GM19043 (cell line): ENCODE data around the gene ST7.
A peak's percentile ranks its signal among the peaks of the same experiment; 100 is the strongest.

Experiments used
- ATAC-seq: cut with Tn5 transposase; IDR thresholded peaks from one replicate; pipeline ENCODE4 v1.9.1; 2021; ENCODE audit warnings: low read depth; ENCODE audit not compliant: unreplicated experiment

The ST7 gene

DNA sequence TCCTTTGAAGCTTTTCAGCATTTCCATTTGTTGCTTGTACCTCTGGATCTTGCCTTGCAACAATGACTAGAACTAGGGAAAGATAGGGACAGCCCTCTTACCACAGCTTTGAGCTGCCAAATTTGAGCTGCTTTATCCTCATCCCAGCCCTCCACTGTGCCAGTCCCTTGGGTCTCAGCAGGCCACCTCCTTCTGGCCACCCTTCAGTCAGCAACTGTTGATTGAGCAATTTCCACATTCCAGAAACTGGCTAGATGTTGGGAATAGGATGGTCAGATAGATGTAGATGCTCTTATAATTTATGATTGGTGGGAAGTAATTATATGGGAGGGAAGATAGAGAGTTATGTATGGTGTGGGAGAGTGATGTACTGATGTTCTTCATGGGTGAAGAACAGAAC is 100.1 kb downstream of the ST7 start:
- ATAC-seq, result no peak

DNA sequence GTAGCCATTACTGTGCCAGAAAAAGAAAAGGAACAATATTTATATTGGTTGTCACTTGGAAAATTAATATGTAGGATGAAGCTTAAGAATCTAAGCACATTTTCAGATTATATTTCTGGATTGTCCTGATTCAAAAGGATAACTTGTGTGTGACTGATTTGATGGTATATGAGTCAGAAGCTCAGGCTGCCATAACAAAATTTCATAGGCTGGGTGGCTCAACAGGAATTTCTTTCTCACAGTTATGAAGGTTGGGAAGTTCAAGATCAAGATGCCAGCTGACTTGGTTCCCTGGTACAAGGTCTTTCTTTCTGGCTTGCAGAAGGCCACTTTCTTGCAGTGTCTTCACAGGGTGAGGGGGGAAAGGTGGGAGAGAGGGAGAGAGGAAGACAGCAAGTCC is 108.5 kb downstream of the ST7 start:
- no peak for ATAC-seq

DNA sequence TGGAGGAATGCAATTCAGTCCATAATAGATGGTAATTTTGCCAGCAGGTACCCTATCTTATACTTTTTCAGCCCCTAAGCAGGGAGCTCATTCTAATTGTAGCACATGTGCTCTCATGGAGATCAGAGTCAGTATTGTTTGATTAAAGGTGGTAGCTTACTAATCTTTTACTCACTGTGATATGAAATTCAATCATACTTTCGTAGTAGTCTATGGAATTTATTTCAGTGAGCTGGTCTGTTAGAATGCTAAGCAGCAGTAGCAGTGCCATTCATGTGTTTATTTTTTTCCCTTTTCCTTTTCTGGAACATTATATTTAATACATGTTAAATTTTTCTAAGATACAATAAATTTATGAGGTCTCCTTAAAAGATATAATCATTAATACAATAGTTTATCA is 109.0 kb downstream of the ST7 start:
- no peak for ATAC-seq

DNA sequence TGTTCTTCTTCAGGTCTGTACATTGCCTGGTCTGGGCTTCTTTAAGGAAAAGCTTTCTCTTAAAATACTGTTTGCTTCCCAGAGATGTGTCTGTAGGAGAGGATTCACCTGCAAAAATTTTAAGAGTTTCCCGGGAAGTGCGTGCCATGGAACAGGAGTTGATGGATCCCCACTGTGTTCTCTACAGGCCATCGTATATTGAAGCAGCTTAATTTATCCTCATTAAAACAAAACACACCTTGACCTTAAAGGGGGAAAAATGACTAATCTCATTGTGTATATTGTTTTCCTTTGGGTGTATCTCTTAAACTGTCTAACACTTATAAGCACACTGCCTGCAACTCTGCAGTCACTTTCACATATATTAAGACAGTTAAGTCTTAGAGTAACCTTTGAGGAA is 111.4 kb downstream of the ST7 start:
- ATAC-seq, result no peak

DNA sequence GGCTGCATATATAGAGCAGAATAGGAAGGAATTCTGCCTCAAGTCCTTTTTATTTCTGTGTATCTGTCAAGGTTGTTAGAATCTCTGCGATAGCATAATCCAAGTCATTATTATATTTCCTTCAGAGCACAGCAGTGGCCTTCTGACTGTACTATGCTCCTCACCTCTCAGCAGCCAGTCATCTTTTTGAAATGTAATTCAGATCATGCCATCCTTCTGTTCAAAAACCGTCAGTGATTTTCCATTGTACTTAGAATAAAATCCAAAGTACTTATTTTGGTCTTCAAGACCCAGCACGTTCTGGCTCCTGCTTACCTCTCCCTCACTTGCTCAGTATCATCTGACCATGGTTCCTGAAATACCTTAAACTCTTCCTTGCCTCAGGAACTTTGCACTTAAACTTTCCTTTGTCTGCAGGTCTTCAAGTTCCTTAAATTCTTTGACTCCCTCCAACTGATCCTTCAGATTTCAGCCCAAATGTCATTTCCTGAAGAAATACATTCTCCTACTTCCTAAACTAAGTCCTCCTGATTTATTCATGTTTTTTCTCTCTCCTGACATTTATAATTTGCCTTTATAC is 112.4 kb downstream of the ST7 start:
- no peak for ATAC-seq

DNA sequence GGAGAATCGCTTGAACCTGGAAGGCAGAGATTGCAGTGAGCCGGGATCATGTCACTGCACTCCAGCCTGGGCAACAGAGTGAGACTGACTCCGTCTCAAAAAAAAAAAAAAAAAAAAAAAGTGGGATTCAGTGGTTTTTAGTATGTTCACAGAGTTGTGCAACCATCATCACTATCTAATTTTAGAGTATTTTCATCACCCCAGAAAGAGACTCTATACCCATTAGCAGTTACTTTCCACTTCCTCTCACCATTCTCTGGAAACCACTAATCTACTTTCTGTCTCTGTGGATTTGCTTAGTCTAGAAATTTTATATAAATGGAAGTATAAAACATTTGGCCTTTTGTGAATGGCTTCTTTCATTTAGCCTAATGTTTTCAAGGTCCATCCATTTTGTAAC is 113.4 kb downstream of the ST7 start:
- ATAC-seq, result peak; percentile 48

DNA sequence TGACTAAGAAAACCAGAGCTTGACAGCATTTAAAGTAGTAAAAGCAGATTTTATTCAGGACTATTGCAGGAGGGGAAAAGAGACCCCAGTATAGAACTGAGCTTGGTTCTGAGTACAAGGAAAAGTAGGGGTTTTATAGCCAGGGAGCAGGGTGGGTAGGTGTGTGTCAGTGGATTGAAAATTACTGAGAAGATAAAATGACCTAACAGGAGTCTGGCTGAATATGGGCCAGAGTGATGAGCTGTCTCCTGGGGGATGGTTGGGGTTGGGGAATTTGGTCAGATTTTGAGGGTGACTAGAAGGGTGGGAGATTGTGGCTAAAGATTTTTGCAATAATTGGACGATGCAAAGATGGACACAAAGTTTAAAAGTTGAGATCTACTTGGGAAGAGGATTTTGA is 114.0 kb downstream of the ST7 start:
- ATAC-seq, result no peak

DNA sequence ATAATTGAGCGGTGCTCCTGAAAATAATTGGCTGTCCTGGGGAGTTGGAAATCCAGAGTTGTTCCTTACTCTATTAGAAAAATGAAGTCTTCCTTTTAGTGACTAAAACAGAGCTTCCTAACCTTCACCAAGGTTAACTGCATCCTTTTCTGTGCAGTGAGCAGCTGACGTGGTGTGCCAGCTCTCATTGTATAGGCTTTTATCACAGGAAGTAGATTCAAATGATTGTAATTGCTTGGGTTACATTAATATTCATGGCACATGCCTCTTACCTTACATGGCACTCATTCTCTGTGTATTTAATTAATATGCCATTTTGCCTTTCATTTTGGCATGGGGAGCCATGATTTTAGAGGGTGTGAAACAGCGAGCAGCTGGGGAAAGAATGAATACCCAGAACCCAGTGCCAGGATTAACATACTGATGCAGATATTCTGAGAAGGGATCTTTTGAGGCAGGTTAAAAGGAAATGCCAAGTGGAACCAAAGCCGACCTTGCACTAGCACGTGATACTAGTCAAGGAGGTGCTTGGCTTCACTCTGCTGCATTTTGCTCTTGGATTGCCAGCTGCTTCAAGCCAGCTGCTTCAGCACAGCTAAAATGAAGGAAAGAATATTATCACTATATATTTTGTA is 115.3 kb downstream of the ST7 start:
- no peak for ATAC-seq

DNA sequence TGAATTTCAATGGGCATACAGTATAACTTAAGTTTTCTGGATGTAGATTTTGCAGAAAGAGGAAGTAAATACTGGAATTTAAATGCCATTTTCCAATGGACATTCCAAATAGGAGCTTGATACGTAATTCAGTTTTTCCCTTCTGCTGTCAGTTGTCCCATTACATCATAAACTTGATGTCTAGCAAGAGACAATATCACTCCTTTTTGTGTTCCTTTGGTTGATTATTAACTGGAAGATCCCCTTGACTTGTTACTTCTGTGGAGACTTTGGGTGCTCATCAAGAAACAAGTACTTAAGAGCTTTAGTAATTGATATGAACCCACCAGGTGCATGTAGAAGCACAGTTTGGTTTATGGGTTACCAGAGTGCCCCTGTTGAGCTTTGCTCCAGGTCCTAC is 116.1 kb downstream of the ST7 start:
- ATAC-seq, result peak; percentile 52

DNA sequence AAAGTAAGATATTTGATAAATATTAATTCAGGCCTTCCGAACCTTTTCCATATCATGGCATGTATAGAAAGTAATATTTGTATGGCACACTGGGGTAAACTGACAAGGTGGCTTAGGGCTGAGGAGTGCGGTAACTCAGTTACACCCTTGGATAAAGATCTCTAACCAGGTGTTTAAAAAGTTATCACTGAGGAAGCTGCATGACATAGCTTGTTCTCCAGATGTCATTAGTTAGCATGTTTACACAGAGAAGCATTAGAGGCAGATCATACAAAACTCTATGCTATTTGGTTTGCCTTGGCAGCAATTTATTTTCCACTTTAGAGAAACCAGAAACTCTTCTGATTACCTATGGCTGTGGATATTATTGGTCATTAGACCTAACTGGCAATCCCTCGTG is 118.2 kb downstream of the ST7 start:
- no peak for ATAC-seq

DNA sequence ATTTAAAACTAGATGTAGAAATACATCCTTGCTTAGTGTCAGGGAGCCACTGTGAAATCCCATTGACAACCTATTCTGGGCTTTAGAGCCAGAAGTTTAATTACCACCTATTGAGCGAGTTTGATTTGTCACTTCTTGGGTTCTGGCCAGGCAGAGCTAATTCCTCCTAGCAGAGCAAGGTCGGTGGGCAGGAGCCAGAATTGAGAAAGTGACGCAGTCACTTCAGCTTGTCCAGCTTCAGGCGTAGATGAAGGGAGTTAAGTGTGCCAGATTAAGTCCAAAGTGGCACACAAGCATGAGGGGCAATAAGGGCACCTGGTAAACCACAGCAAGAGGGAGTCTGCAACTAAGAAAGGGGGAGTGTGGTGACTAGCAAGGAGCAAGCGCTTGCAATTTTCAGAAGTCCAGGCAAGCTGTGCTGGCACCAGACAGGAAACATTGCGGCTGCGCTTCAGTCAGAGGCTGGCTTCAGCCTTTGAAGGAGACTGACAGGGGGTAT is 119.4 kb downstream of the ST7 start:
- no peak for ATAC-seq

DNA sequence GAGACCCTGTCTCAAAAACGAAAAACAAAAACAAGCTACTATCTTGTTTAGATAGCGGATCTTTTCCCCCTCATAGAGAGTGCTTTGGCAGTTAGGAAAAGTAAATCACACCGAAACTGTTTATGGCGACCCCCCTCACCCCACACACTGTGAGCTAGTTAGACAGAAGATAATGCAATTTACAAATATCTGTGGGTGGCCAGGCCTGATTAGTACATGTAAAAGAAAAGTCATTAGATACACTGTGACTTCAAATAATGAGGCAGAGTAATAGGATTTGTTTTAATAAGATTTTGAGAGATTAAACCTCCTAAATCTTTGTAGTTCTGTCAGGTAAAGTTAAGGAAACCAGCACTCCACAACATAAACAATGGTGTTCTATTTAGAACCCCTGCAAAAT is 121.1 kb downstream of the ST7 start:
- ATAC-seq, result no peak

DNA sequence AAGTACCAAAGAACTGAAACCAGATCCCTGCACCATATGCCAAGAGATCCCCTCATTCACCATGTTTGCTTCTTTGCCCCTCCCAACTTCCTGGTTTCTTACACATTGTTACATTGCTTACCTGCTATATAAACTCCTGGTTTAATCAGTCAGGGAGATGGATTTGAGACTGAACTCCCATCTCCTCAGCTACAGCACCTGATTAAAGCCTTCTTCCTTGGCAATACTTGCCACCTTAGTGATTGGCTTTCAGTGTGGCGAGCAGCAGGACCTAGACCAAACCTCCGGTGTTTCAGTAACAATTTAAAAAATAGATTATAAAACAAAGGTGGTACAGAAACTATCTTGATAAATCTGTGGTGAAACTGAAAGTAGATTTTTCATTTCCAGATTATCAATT is 122.6 kb downstream of the ST7 start:
- ATAC-seq, result no peak

DNA sequence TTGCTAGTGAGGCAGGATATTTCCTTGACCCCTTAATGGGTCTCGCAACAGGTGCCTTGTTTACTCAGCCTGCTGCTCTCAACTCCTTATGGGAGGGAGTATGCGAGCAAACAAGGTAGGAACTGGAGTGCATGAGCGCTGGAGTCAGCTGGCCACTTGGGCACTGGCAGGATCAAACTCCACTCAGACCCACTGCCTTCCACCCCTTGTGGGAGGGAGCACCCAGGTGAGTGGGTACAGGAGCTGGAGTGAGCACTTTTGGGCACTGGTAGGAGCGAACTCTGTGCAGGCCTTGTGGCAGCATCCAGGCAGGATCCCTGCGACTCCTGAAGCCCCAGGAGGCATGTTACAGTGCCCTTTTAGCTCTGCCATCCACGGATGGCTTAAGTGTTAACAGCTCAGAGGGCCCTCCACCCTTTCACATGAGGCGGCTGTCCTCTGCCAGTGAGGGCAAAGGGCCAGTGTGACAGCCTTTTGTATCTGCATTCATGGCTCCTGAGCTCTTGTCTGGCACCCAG is 123.2 kb downstream of the ST7 start:
- no peak for ATAC-seq

DNA sequence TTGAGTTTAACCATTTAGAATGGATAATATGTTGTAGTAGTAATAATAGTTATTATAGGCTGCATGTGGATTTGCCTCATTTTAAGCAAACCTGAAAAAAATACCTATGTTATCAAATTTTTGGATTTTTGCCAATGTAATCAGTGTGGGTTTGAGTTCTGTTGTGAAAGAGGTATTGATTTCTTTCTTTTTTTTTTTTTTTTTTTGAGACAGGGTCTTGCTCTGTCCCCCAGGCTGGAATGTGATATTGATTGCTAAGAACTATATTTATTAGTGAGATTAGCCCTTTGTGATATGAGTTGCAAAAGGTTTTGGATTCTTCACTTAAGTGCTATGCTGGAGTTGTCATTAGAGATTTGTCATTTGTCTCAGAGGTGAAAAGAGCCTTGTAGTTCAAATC is 124.4 kb downstream of the ST7 start:
- no peak for ATAC-seq

DNA sequence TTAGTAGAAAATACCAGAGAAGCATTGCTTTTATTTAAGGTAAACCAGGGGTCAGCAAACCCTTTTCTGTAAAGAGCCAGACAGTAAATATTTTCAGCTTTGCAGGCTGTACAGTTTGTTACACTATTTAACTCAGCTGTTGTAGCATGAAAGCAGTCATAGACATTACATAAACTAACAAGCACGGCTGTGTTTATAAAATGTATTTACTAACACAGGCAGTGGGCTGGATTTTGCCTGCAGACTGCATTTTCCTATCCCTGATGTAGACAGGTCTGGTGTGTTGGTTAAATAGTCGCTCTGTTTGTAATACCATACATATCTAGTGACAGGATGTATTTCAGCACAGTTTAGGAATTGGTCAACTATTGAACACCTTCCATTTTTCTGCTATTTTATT is 129.3 kb downstream of the ST7 start:
- ATAC-seq, result no peak

DNA sequence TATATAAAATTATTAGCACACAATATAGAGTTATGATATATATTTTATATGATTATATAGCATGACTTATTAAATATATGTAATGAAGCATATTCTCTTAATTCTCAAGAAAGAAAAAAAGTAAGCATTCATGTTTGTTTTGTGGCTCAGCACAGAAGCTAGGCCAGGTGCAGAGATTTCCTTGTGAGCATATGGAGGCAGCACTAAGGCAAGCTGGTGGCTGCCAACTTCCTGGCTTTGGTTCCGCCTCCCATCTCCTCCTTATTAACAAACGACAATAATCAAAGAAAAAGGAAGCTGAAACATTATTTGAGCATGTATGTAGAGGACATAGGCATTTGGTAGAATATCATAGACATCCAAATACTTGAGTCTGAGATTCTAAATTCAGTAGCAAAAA is 130.3 kb downstream of the ST7 start:
- ATAC-seq, result no peak

DNA sequence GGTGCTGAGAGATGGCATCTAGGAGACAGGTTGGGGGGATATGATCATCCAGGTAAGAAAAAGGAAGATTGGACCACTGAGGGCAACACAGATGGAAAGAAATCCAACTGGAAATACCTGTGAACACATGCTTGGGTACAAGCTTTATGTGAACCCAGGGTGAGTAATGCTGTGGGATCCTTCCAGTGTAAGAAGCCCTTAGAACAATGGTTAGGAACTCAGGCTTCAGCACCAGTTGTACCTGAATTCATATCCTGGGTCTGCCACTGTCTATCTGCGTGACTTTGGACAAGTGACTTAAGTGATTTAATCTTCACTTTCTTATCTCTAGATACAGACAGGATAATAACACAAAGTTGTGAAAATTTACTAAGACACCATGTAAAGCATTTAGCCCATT is 131.0 kb downstream of the ST7 start:
- ATAC-seq, result no peak

DNA sequence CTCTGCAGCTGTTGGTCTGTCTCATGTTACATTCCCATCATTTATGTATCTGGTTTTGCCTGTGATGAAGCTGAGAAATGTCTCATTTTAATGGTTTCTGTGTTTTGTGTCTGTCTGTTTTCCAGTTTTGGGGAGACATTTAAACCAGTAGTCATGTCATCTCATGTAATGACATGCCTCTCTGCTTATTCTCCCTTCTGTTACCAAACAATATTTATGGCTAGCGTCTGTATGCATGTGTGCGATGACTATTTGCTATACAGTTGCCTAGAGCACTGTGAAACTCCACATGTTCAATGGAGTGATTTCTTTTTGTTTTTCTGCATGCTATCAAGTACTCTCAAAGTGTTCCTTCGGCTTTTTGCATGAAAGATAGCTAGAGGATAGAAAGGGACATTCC is 132.0 kb downstream of the ST7 start:
- no peak for ATAC-seq

DNA sequence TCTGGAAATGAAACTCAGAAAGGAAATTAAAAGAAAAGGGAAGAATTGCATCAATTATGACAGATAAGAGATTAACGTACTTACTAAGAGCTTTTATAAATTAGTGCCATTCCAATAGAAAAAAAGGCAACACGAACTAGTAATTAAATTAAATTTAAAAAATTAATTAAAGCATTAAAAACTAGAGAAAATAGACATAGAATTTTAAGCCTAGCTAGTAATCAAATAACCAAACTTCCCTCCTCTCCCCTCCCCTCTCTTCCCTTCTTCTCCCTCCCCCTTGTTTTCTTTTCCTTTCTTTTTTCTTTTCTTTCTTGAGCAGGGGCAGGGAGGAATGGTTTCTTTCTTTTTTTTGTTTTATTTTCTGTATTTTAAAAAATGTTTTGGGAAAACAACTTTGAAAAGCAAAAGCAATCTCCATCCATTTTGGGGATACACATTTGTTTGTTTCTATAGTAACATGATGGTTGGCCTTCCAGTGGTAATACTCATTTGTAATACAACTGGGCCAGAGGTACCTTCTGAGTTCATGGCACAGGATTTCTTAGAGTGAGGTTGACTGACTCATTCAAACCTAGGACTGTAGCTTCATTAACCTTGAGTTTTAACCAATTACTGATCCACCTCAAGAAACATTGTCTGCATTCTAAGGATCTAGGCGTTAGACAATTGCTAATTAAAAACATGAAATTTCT is 132.6 kb downstream of the ST7 start:
- ATAC-seq, result no peak

DNA sequence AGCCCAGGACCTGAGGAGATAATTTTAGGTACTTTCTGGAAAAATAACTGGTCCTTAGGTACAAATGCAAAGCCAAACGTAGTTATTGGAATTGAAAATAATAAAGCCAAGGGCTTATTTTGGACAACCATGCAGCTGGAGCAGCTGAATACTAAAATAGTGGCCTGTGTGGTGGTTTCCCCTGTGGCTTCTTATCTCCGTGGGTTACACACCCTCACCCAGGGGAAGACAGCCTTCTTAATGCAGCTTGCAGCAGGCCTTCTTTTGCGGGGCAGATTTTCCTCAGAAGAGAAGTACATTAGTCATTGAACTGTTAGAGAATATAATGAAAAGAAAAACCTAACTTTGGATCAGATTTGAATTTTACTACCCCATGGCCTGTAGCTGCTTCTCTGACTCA is 133.5 kb downstream of the ST7 start:
- no peak for ATAC-seq
